Measurements from ENCODE around the gene EXTL2. TPM values are rescaled to one million over a fixed set of nuclear protein-coding genes. Genes with fewer than 3 reads are reported as not detected.
A peak's percentile ranks its signal among the peaks of the same experiment; 100 is the strongest.
"Not testable (repeated sequence)": the region's sequence is repeated elsewhere in the genome, so short reads cannot be mapped to it uniquely, and the experiment has no call there.

EXTL2 gene
- total RNA-seq = 10 to 100 TPM; 18.2 to 53.5 (median 38.7) TPM

- ATAC-seq (replicated peaks in 6 of 8) = peak; percentile 48 to 78 (median 72)
- WGBS, 10 experiments = 0 to 1% (median 0%) methylated on average over 2 to 43 of the region's 47 CpGs
- in situ Hi-C loops (cut with MboI; ENCODE audit: low pct_unique_long_range_greater_than_20kb in 2 of 9, low sequenced_read_pairs in 9 of 9, unreplicated experiment in 9 of 9) = no loop called here
- peaks cover 11 to 23% of the 10 kb centered on the region in 2 donors for H3K4me1 ChIP-seq (replicated peaks in 1 of 2)
- peak within 1 kb of the TSS; percentile 76 to 88 for H3K27ac ChIP-seq
- H3K4me3 ChIP-seq = peak within 1 kb of the TSS; percentile 65 to 90 (median 84)
Measured at GRCh38 chr1:100894603-100895539, at the start of gene EXTL2. EXTL2 (minus strand) TSS chr1:100894842; CDS start chr1:100888757, 6,085 bp downstream.

- Histone ChIP-seq H3K27ac (no peak overlapping the region), H3K4me1 (replicated peaks in 1 of 2) (no peaks in the 10 kb centered on the region), H3K4me3 (no peak overlapping the region)
- in situ Hi-C loops (cut with MboI; ENCODE audit: low pct_unique_long_range_greater_than_20kb in 2 of 9, low sequenced_read_pairs in 9 of 9, unreplicated experiment in 9 of 9) = loop anchor here in 3 of 9 experiments (25.0 kb wide), 1 partner anchor 344 kb away; no protein-coding TSS in a partner anchor
- 100% methylated on average over 1 of the region's 1 CpG; no CpG with 5 or more reads in 5 of the 10 experiments for WGBS, 10 experiments
- no peak for ATAC-seq (replicated peaks in 6 of 8)
Measured at GRCh38 chr1:100943533-100943932, 48.9 kb upstream of the EXTL2 start.

GRCh38 chr1:100942304-100943046, 47.8 kb upstream of the EXTL2 start:
- in situ Hi-C loops (cut with MboI; ENCODE audit: low pct_unique_long_range_greater_than_20kb in 2 of 9, low sequenced_read_pairs in 9 of 9, unreplicated experiment in 9 of 9) = loop anchor here in 3 of 9 experiments (25.0 kb wide), 1 partner anchor 345 kb away; no protein-coding TSS in a partner anchor
- WGBS, 10 experiments = 17 to 100% (median 84%) methylated on average over 1 to 2 of the region's 2 CpGs
- Histone ChIP-seq H3K4me3 (no peak overlapping the region), H3K27ac (no peak overlapping the region), H3K4me1 (replicated peaks in 1 of 2) (no peaks in the 10 kb centered on the region)
- ATAC-seq (replicated peaks in 6 of 8) = peak in 1 of 8 experiments; percentile 43

GRCh38 chr1:100941580-100942216, 47.1 kb upstream of the EXTL2 start:
- Histone ChIP-seq H3K4me3 (no peak overlapping the region), H3K4me1 (replicated peaks in 1 of 2) (no peaks in the 10 kb centered on the region), H3K27ac (no peak overlapping the region)
- no peak for ATAC-seq (replicated peaks in 6 of 8)
- WGBS, 10 experiments = 69 to 100% (median 100%) methylated on average over 1 to 9 of the region's 9 CpGs
- in situ Hi-C loops (cut with MboI; ENCODE audit: low pct_unique_long_range_greater_than_20kb in 2 of 9, low sequenced_read_pairs in 9 of 9, unreplicated experiment in 9 of 9) = loop anchor here in 3 of 9 experiments (25.0 kb wide), 1 partner anchor 346 kb away; no protein-coding TSS in a partner anchor

GRCh38 chr1:100941098-100941527, 46.5 kb upstream of the EXTL2 start:
- Histone ChIP-seq H3K4me3 (no peak overlapping the region), H3K4me1 (replicated peaks in 1 of 2) (no peaks in the 10 kb centered on the region), H3K27ac (no peak overlapping the region)
- in situ Hi-C loops (cut with MboI; ENCODE audit: low pct_unique_long_range_greater_than_20kb in 2 of 9, low sequenced_read_pairs in 9 of 9, unreplicated experiment in 9 of 9) = loop anchor here in 3 of 9 experiments (25.0 kb wide), 1 partner anchor 346 kb away; no protein-coding TSS in a partner anchor
- WGBS, 10 experiments = 78 to 100% (median 100%) methylated on average over 1 of the region's 1 CpG; no CpG with 5 or more reads in 4 of the 10 experiments
- no peak for ATAC-seq (replicated peaks in 6 of 8)

GRCh38 chr1:100936194-100936967, 41.7 kb upstream of the EXTL2 start:
- no peak for ATAC-seq (replicated peaks in 6 of 8)
- H3K4me3 ChIP-seq = no peak overlapping the region
- no peaks in the 10 kb centered on the region for H3K4me1 ChIP-seq (replicated peaks in 1 of 2)
- no peak overlapping the region for H3K27ac ChIP-seq
- in situ Hi-C loops (cut with MboI; ENCODE audit: low pct_unique_long_range_greater_than_20kb in 2 of 9, low sequenced_read_pairs in 9 of 9, unreplicated experiment in 9 of 9) = loop anchor here in 3 of 9 experiments (25.0 kb wide), 1 partner anchor 351 kb away; no protein-coding TSS in a partner anchor

GRCh38 chr1:100933555-100933954, 38.9 kb upstream of the EXTL2 start:
- H3K27ac ChIP-seq; H3K4me3 ChIP-seq; ATAC-seq (replicated peaks in 6 of 8); H3K4me1 ChIP-seq (replicated peaks in 1 of 2): not testable (repeated sequence)
- WGBS, 10 experiments = no CpG with 5 or more reads among the region's 2 CpGs
- in situ Hi-C loops (cut with MboI; ENCODE audit: low pct_unique_long_range_greater_than_20kb in 2 of 9, low sequenced_read_pairs in 9 of 9, unreplicated experiment in 9 of 9) = loop anchor here in 3 of 9 experiments (25.0 kb wide), 1 partner anchor 354 kb away; no protein-coding TSS in a partner anchor

- in situ Hi-C loops (cut with MboI; ENCODE audit: low pct_unique_long_range_greater_than_20kb in 2 of 9, low sequenced_read_pairs in 9 of 9, unreplicated experiment in 9 of 9) = loop anchor here in 3 of 9 experiments (25.0 kb wide), 1 partner anchor 356 kb away; no protein-coding TSS in a partner anchor
- Histone ChIP-seq H3K27ac (no peak overlapping the region), H3K4me1 (replicated peaks in 1 of 2) (no peaks in the 10 kb centered on the region), H3K4me3 (no peak overlapping the region)
- ATAC-seq (replicated peaks in 6 of 8) = no peak
- 60 to 100% (median 100%) methylated on average over 1 of the region's 1 CpG; no CpG with 5 or more reads in 4 of the 10 experiments for WGBS, 10 experiments
Measured at GRCh38 chr1:100931716-100932115, 37.1 kb upstream of the EXTL2 start.

GRCh38 chr1:100930494-100930893, 35.9 kb upstream of the EXTL2 start:
- Histone ChIP-seq H3K27ac (no peak overlapping the region), H3K4me3 (no peak overlapping the region), H3K4me1 (replicated peaks in 1 of 2) (no peaks in the 10 kb centered on the region)
- ATAC-seq (replicated peaks in 6 of 8) = no peak
- in situ Hi-C loops (cut with MboI; ENCODE audit: low pct_unique_long_range_greater_than_20kb in 2 of 9, low sequenced_read_pairs in 9 of 9, unreplicated experiment in 9 of 9) = loop anchor here in 3 of 9 experiments (25.0 kb wide), 1 partner anchor 357 kb away; no protein-coding TSS in a partner anchor

- no peak for ATAC-seq (replicated peaks in 6 of 8)
Measured at GRCh38 chr1:100928128-100928527, 33.5 kb upstream of the EXTL2 start.

GRCh38 chr1:100927276-100927675, 32.6 kb upstream of the EXTL2 start:
- no peak for ATAC-seq (replicated peaks in 6 of 8)
- no peaks in the 10 kb centered on the region for H3K4me1 ChIP-seq (replicated peaks in 1 of 2)
- 20 to 88% (median 55%) methylated on average over 1 to 2 of the region's 2 CpGs; no CpG with 5 or more reads in 2 of the 10 experiments for WGBS, 10 experiments
- H3K27ac ChIP-seq = no peak overlapping the region
- no peak overlapping the region for H3K4me3 ChIP-seq
- in situ Hi-C loops (cut with MboI; ENCODE audit: low pct_unique_long_range_greater_than_20kb in 2 of 9, low sequenced_read_pairs in 9 of 9, unreplicated experiment in 9 of 9) = loop anchor here in 4 of 9 experiments (10.0 to 25.0 kb wide), 2 partner anchors 360 to 368 kb away; no protein-coding TSS in a partner anchor

More at GRCh38 chr1:100928128-100928527, 33.5 kb upstream of the EXTL2 start:
- Histone ChIP-seq H3K27ac (no peak overlapping the region), H3K4me3 (no peak overlapping the region), H3K4me1 (replicated peaks in 1 of 2) (no peaks in the 10 kb centered on the region)
- in situ Hi-C loops (cut with MboI; ENCODE audit: low pct_unique_long_range_greater_than_20kb in 2 of 9, low sequenced_read_pairs in 9 of 9, unreplicated experiment in 9 of 9) = loop anchor here in 4 of 9 experiments (10.0 to 25.0 kb wide), 2 partner anchors 359 to 367 kb away; no protein-coding TSS in a partner anchor
- 78 to 100% (median 92%) methylated on average over 1 to 3 of the region's 3 CpGs for WGBS, 10 experiments
